A673 (cell line): ENCODE measurements around the gene TTYH3. TPM values are rescaled to one million over a fixed set of nuclear protein-coding genes. Genes with fewer than 3 reads are reported as not detected.

ENCODE experiments used
- BruUV-seq: library from RNA; stranded (reverse); fragments of 400-500 nt; replicated peaks from 2 replicates; lab custom pipeline; 2021; lab: Mats Ljungman, UMichigan
- CTCF ChIA-PET: fragments of 300-600 bp; sonication (Branson Sonifier 250); formaldehyde crosslinking; loops from one replicate; lab custom pipeline; 2022; ENCODE audit warnings: antibody characterized with exemption; lab: Charles Lee
- POLR2A ChIA-PET: fragments of 300-600 bp; sonication (Branson Sonifier 250); formaldehyde crosslinking; loops from one replicate; lab custom pipeline; 2022; ENCODE audit warnings: antibody characterized with exemption; ENCODE audit not compliant: low non-redundant PET; lab: Charles Lee
- DNase-seq: peaks from one replicate; pipeline ENCODE4 v3.0.0-alpha.2; 2015; ENCODE audit warnings: low spot score
- H3K27ac ChIP-seq: fragments of 200-600 bp; sonication (generic); 2 replicates; pipeline ENCODE4 v1.5.1; 2016; ENCODE audit warnings: mixed run types, low read depth, mild to moderate bottlenecking, mixed read lengths, antibody characterized with exemption, low read length; ENCODE audit not compliant: poor library complexity, severe bottlenecking
- H3K27me3 ChIP-seq: fragments of 200-600 bp; sonication (generic); replicated peaks from 2 replicates; pipeline ENCODE4 v1.6.1; 2017; ENCODE audit warnings: mixed run types, low read depth, mild to moderate bottlenecking, mixed read lengths, antibody characterized with exemption, low read length; ENCODE audit not compliant: insufficient read depth, poor library complexity
- H3K36me3 ChIP-seq: fragments of 200-600 bp; sonication (generic); 2 replicates; pipeline ENCODE4 v1.6.1; 2016; ENCODE audit warnings: mixed run types, mild to moderate bottlenecking, mixed read lengths, antibody characterized with exemption, low read length; ENCODE audit not compliant: insufficient read depth, poor library complexity, severe bottlenecking
- H3K4me1 ChIP-seq: fragments of 200-600 bp; sonication (generic); 2 replicates; pipeline ENCODE4 v1.6.1; 2017; ENCODE audit warnings: mixed run types, mild to moderate bottlenecking, mixed read lengths, antibody characterized with exemption, low read length; ENCODE audit not compliant: insufficient read depth, poor library complexity, severe bottlenecking
- H3K4me3 ChIP-seq: fragments of 200-600 bp; sonication (generic); 2 replicates; pipeline ENCODE4 v1.5.1; 2016; ENCODE audit warnings: low read depth, mixed run types, mild to moderate bottlenecking, mixed read lengths, low read length; ENCODE audit not compliant: poor library complexity, severe bottlenecking
- H3K9me3 ChIP-seq: fragments of 200-600 bp; sonication (generic); 2 replicates; pipeline ENCODE4 v1.6.1; 2016; ENCODE audit warnings: mixed run types, low read depth, mild to moderate bottlenecking, mixed read lengths, antibody characterized with exemption, low read length; ENCODE audit not compliant: poor library complexity, severe bottlenecking
- EZH2 ChIP-seq: fragments of 200-600 bp; sonication (generic); IDR thresholded peaks from 2 replicates; pipeline ENCODE4 v1.6.1; 2017; ENCODE audit warnings: borderline replicate concordance, low read depth, mild to moderate bottlenecking, mixed read lengths, antibody characterized with exemption, low read length; ENCODE audit not compliant: poor library complexity, severe bottlenecking
- intact Hi-C: fragments of 100-400 bp; cut with micrococcal nuclease; formaldehyde crosslinking; loops from one replicate; pipeline ENCODE4 v1.10.0; 2022; ENCODE audit not compliant: unreplicated experiment
- total RNA-seq: library from RNA; stranded (reverse); gene quantifications from 2 replicates; pipeline ENCODE4 v1.2.3, GENCODE V29; 2021
- TF ChIP-seq, protein P1 (sequence below): fragments of 300-800, 200-600 bp; sonication (generic); conservative IDR thresholded peaks from 2 replicates; pipeline ENCODE4 v1.5.1; 2017; ENCODE audit warnings: low read depth, mild to moderate bottlenecking, antibody characterized with exemption, low read length, moderate library complexity, mixed read lengths

The TTYH3 gene
- total RNA-seq, 1 experiment from 2014 or later = 248 TPM

DNA sequence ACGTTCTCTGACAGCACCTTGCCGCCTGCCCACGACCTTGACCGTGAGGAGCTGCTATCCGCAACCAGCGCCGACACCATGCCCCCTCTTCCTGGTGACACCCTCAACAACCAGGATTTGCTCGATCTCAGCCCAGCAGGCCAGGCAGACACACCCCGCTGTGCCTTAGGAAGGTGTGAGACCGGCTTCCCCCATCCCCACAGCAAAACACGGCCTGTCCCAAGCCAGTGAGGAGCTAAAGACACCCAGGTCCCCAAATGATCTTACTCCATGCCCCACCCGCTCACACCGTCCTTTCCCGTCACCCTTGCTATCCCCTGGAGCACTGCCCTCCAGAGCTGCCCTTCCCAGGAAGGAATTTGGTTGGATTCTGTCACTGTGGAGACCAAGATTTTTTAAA is 21.3 kb upstream of the TTYH3 start:
- BruUV-seq = no TSS peak
- no peaks in the 10 kb centered on the region for H3K9me3 ChIP-seq
- ChIA-PET CTCF (no interaction called here), POLR2A (interaction anchor here (0.6 kb wide), 1 partner anchor 12 kb away, joined by 8 read pairs; no protein-coding TSS in a partner anchor)
- H3K36me3 ChIP-seq = no peaks in the 10 kb centered on the region
- no peaks in the 10 kb centered on the region for H3K27me3 ChIP-seq
- no peak overlapping the region for H3K27ac ChIP-seq
- no peak overlapping the region for H3K4me3 ChIP-seq
- no peak for DNase-seq
- intact Hi-C loops = no loop called here
- H3K4me1 ChIP-seq = peaks cover 12% of the 10 kb centered on the region
- no peak for TF ChIP-seq EZH2
- TF ChIP-seq, protein P1, sequence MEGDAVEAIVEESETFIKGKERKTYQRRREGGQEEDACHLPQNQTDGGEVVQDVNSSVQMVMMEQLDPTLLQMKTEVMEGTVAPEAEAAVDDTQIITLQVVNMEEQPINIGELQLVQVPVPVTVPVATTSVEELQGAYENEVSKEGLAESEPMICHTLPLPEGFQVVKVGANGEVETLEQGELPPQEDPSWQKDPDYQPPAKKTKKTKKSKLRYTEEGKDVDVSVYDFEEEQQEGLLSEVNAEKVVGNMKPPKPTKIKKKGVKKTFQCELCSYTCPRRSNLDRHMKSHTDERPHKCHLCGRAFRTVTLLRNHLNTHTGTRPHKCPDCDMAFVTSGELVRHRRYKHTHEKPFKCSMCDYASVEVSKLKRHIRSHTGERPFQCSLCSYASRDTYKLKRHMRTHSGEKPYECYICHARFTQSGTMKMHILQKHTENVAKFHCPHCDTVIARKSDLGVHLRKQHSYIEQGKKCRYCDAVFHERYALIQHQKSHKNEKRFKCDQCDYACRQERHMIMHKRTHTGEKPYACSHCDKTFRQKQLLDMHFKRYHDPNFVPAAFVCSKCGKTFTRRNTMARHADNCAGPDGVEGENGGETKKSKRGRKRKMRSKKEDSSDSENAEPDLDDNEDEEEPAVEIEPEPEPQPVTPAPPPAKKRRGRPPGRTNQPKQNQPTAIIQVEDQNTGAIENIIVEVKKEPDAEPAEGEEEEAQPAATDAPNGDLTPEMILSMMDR = no peak

DNA sequence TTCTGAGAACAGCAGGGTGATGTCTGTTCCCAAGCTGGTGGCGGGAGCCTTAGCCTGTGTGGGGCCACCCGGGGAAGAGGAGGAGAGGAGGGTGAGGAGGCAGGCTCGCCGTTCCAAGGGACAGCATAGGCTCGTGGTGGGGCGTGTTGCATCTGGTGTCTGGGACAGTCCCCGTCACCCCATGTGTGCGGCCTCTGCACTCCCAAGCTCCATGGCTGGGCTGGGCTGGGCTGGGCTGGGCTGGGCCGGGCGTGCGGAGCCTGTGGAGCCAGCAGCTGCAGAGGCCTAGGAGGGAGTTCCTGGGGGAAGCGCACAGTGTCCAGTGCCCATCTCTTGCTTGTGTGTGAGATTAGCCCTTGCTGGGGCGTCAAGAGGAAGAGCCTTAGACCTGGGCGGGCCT is 20.9 kb upstream of the TTYH3 start:
- Histone ChIP-seq H3K4me3 (no peak overlapping the region), H3K9me3 (no peaks in the 10 kb centered on the region), H3K36me3 (no peaks in the 10 kb centered on the region), H3K4me1 (peaks cover 12% of the 10 kb centered on the region), H3K27me3 (no peaks in the 10 kb centered on the region), H3K27ac (no peak overlapping the region)
- POLR2A ChIA-PET = no interaction called here
- TF ChIP-seq EZH2 = no peak
- TF ChIP-seq, protein P1 = no peak
- DNase-seq = no peak
- no TSS peak for BruUV-seq
- intact Hi-C loops = no loop called here
- CTCF ChIA-PET = no interaction called here

DNA sequence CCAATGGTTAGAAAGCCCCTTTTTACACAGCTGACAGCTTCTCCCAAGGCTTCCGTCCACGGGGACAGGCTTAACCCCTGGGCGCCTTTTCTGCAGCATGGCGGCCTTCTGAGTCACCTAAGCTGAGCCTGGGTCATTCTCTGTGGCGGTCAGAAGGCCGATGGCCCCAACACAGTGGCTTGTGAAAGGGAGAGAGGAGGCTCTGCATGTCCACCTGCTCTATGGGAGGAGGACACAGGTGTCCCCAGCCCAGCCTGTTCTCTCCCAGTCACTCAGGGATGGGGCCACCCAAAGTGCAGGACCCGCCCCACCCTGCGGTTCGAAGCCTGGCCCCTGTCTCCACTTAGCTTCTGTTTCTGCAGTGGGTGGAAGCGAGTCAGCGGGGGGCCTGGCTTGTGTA is 20.4 kb upstream of the TTYH3 start:
- peaks cover 12% of the 10 kb centered on the region for H3K4me1 ChIP-seq
- no peak for DNase-seq
- intact Hi-C loops = no loop called here
- H3K36me3 ChIP-seq = no peaks in the 10 kb centered on the region
- ChIA-PET POLR2A (no interaction called here), CTCF (no interaction called here)
- no peaks in the 10 kb centered on the region for H3K27me3 ChIP-seq
- no peak overlapping the region for H3K27ac ChIP-seq
- H3K4me3 ChIP-seq = no peak overlapping the region
- H3K9me3 ChIP-seq = no peaks in the 10 kb centered on the region
- no TSS peak for BruUV-seq
- TF ChIP-seq EZH2 = no peak
- TF ChIP-seq, protein P1 = no peak
